ENCODE measurements around the gene SLC35E4.
A peak's percentile ranks its signal among the peaks of the same experiment; 100 is the strongest.

DNA sequence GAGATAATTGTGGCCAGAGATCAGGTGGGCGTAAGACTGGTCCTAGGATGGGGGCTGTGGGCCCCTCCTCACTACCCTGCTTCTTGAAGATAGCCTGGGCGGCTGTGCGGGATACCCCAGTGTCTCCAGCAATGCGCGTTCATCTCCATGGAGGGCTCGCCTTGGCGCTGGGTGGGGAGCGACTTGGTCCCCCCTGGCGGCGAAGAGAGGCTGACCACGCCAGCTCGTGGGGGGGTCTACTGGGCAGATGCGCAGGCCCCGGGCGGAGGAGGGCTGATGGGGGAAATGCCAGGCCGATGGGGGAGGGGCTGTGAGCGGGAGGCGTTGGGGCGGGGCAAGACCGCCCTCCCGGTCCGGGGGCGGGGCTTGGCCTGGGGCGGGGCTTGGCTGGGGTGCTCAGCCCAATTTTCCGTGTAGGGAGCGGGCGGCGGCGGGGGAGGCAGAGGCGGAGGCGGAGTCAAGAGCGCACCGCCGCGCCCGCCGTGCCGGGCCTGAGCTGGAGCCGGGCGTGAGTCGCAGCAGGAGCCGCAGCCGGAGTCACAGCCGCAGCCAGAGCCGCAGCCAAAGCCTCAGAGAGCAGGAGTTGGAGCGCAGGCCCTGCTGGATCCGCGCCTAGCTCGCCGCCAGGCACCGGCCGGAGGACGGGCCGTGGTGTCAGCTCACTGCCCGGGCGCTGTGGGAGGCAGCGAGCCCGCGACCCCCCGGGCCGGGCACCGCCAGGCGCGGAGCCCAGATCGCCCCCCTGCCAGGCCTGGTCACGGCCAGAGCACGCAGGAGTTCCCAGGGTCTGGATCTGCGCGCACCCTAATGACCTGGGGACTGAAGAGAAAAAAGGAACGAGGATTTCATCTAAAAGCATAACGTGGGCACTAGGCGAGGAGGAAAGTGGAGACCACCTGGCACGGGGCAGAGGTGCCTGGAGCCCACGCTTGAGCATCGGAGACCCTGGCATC lies at the start of gene SLC35E4:
- peak; percentile 56 to 74 for TF ChIP-seq POLR2A (IDR thresholded peaks at IDR 0.05)
- TF ChIP-seq, protein P1, sequence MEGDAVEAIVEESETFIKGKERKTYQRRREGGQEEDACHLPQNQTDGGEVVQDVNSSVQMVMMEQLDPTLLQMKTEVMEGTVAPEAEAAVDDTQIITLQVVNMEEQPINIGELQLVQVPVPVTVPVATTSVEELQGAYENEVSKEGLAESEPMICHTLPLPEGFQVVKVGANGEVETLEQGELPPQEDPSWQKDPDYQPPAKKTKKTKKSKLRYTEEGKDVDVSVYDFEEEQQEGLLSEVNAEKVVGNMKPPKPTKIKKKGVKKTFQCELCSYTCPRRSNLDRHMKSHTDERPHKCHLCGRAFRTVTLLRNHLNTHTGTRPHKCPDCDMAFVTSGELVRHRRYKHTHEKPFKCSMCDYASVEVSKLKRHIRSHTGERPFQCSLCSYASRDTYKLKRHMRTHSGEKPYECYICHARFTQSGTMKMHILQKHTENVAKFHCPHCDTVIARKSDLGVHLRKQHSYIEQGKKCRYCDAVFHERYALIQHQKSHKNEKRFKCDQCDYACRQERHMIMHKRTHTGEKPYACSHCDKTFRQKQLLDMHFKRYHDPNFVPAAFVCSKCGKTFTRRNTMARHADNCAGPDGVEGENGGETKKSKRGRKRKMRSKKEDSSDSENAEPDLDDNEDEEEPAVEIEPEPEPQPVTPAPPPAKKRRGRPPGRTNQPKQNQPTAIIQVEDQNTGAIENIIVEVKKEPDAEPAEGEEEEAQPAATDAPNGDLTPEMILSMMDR (IDR thresholded peaks at IDR 0.05) = peak in 5 of 6 experiments; percentile 11 to 32 (median 17)
